ENCODE measurements around the gene OR52N4. TPM values are rescaled to one million over a fixed set of nuclear protein-coding genes. Genes with fewer than 3 reads are reported as not detected.

The OR52N4 gene
- total RNA-seq, 4 donors from 2014 or later = not detected

Other genes starting within 250 kb of the OR52N4 start
- under 1 TPM in 1 of 4 donors, not detected in 3; 0.13 TPM for gene UBQLN3, start 244.3 kb upstream of the OR52N4 start, total RNA-seq
- under 1 TPM in 3 of 4 donors, not detected in 1; 0.19 to 0.46 (median 0.42) TPM for gene UBQLNL, start 237.5 kb upstream of the OR52N4 start, total RNA-seq
- not detected for gene OR52H1, start 205.7 kb upstream of the OR52N4 start, total RNA-seq
- gene OR52B6, start 173.4 kb upstream of the OR52N4 start, total RNA-seq = not detected
- gene TRIM6, start 157.6 kb upstream of the OR52N4 start, total RNA-seq = 1 to 10 TPM; 1.8 to 3.4 (median 2.5) TPM
- 1 to 10 TPM; 3.0 to 5.0 (median 3.9) TPM for gene TRIM34, start 129.2 kb upstream of the OR52N4 start, total RNA-seq
- gene TRIM5, start 69.2 kb upstream of the OR52N4 start, total RNA-seq = 10 to 100 TPM; 15.9 to 21.5 (median 16.6) TPM
- 10 to 100 TPM; 27.1 to 46.6 (median 36.7) TPM for gene TRIM22, start 64.5 kb upstream of the OR52N4 start, total RNA-seq
- gene OR56B1, start 17.8 kb upstream of the OR52N4 start, total RNA-seq = not detected
- gene OR52N5, start 29.1 kb downstream of the OR52N4 start, total RNA-seq = under 1 TPM in 1 of 4 donors, not detected in 3; 0.17 TPM
- gene OR52N1, start 37.0 kb downstream of the OR52N4 start, total RNA-seq = not detected
- not detected for gene OR52N2, start 54.7 kb downstream of the OR52N4 start, total RNA-seq
- not detected for gene OR52E6, start 87.7 kb downstream of the OR52N4 start, total RNA-seq
- gene OR52E8, start 103.4 kb downstream of the OR52N4 start, total RNA-seq = not detected
- gene OR52E4, start 126.4 kb downstream of the OR52N4 start, total RNA-seq = not detected
- not detected for gene OR52E5, start 139.0 kb downstream of the OR52N4 start, total RNA-seq
- gene OR56A3, start 188.0 kb downstream of the OR52N4 start, total RNA-seq = not detected
- not detected for gene OR56A5, start 214.3 kb downstream of the OR52N4 start, total RNA-seq
- not detected for gene OR52L1, start 232.7 kb downstream of the OR52N4 start, total RNA-seq

All from esophagus muscularis mucosa (tissue), 4 donors.